HepG2 (cell line): ENCODE measurements around the gene MT1M. TPM values are rescaled to one million over a fixed set of nuclear protein-coding genes. Genes with fewer than 3 reads are reported as not detected.

ENCODE experiments used
- ARHGAP35 ChIP-seq: sonication (generic); formaldehyde crosslinking; IDR thresholded peaks from 2 replicates; pipeline ENCODE4 v1.9.0; 2022; ENCODE audit warnings: mild to moderate bottlenecking, inconsistent platforms, moderate library complexity, missing genetic modification reagents, borderline replicate concordance
- ATF7 ChIP-seq, 2 experiments: fragments of 450-650 bp in 1 of 2; sonication (generic) in 1 of 2; formaldehyde crosslinking in 1 of 2; IDR thresholded peaks; 2 replicates each; pipeline versions ENCODE4 v1.4.0 to v1.6.1; 2016 to 2020; ENCODE audit warnings: antibody characterized with exemption in 1 of 2, mild to moderate bottlenecking in 1 of 2, missing genetic modification reagents in 1 of 2
- ATF7-NPFF ChIP-seq: sonication (generic); formaldehyde crosslinking; IDR thresholded peaks from 2 replicates; pipeline ENCODE4 v1.8.1; 2023; ENCODE audit warnings: mild to moderate bottlenecking, low read depth, missing genetic modification reagents, moderate library complexity
- E2F2 ChIP-seq: sonication (generic); formaldehyde crosslinking; IDR thresholded peaks from 2 replicates; pipeline ENCODE4 v1.4.0; 2020; ENCODE audit warnings: missing genetic modification reagents, borderline replicate concordance
- EHMT2 ChIP-seq: fragments of 200-600 bp; sonication (generic); IDR thresholded peaks from 2 replicates; pipeline ENCODE4 v1.7.0; 2017; ENCODE audit warnings: antibody characterized with exemption, low read depth, low read length, borderline replicate concordance
- FOXO1 ChIP-seq: sonication (generic); formaldehyde crosslinking; IDR thresholded peaks from 2 replicates; pipeline ENCODE4 v1.4.0; 2020; ENCODE audit warnings: missing genetic modification reagents
- PATZ1 ChIP-seq: sonication (generic); formaldehyde crosslinking; IDR thresholded peaks from 2 replicates; pipeline ENCODE4 v1.4.0; 2020; ENCODE audit warnings: missing genetic modification reagents
- PITX1 ChIP-seq: sonication (generic); formaldehyde crosslinking; IDR thresholded peaks from 2 replicates; pipeline ENCODE4 v1.5.1; 2020; ENCODE audit warnings: mild to moderate bottlenecking, missing genetic modification reagents
- POGZ ChIP-seq: sonication (generic); formaldehyde crosslinking; IDR thresholded peaks from 2 replicates; pipeline ENCODE4 v1.4.0; 2020; ENCODE audit warnings: mild to moderate bottlenecking, missing genetic modification reagents
- RXRA ChIP-seq: sonication (generic); formaldehyde crosslinking; IDR thresholded peaks from 2 replicates; pipeline ENCODE4 v1.5.1; 2020; ENCODE audit warnings: missing genetic modification reagents
- TERF1 ChIP-seq: sonication (generic); formaldehyde crosslinking; IDR thresholded peaks from 2 replicates; pipeline ENCODE4 v1.8.0; 2022; ENCODE audit warnings: mild to moderate bottlenecking, missing genetic modification reagents, moderate library complexity
- USF2 ChIP-seq, 2 experiments: sonication (generic) in 1 of 2; formaldehyde crosslinking in 1 of 2; IDR thresholded peaks; 2 replicates each; pipeline versions ENCODE4 v1.5.1 to v1.6.1; 2011 to 2020; ENCODE audit warnings: borderline replicate concordance in 1 of 2, low read depth in 1 of 2, low read length in 1 of 2, mild to moderate bottlenecking in 1 of 2, missing genetic modification reagents in 1 of 2, moderate library complexity in 1 of 2
- ZNF101 ChIP-seq: sonication (generic); formaldehyde crosslinking; IDR thresholded peaks from 2 replicates; pipeline ENCODE4 v1.4.0; 2020; ENCODE audit warnings: mild to moderate bottlenecking, low read depth, missing genetic modification reagents, borderline replicate concordance
- ZNF326 ChIP-seq: sonication (generic); formaldehyde crosslinking; IDR thresholded peaks from 2 replicates; pipeline ENCODE4 v1.4.0; 2020; ENCODE audit warnings: missing genetic modification reagents, borderline replicate concordance
- ZNF749 ChIP-seq: sonication (generic); formaldehyde crosslinking; IDR thresholded peaks from 2 replicates; pipeline ENCODE4 v1.8.0; 2022; ENCODE audit warnings: mild to moderate bottlenecking, missing genetic modification reagents, moderate library complexity, borderline replicate concordance
- ZXDC ChIP-seq: sonication (generic); formaldehyde crosslinking; IDR thresholded peaks from 2 replicates; pipeline ENCODE4 v1.5.0; 2020; ENCODE audit warnings: mild to moderate bottlenecking, missing genetic modification reagents
- polyA plus RNA-seq, 8 experiments: library from polyadenylated mRNA; depleted of rRNA in 3 of 8; stranded (reverse) in 7 of 8; unstranded in 1 of 8; fragments of >200 nt; fragmentation: Illumina TruSeq in 4 of 8; extraction: Trizol in 4 of 8; gene quantifications; 2 replicates each; pipeline versions ENCODE4 v1.2.1 to v1.2.3, GENCODE V29; 2011 to 2016; ENCODE audit warnings: low read depth in 4 of 8, missing spikeins in 1 of 8, mixed read lengths in 1 of 8; ENCODE audit not compliant: insufficient read depth in 1 of 8
- total RNA-seq, 5 experiments: library from RNA; depleted of rRNA; stranded (reverse); fragments of >200 nt; fragmentation: Illumina TruSeq; extraction: Trizol; gene quantifications; 2 replicates each; pipeline ENCODE4 v1.2.3, GENCODE V29; 2016; ENCODE audit warnings: low read depth in 1 of 5

The MT1M gene
- total and polyA plus RNA-seq, 2 of the 13 experiments (the other 11 are each of a cell fraction or from before 2014, with no cell fraction given), result 4.6 TPM; not detected in 1

GRCh38 chr16:56637814-56638750 lies 5.6 kb downstream of the MT1M start, which contains the start of gene MT1A (continued):
- TF ChIP-seq ZXDC (CRISPR knock-in tag) (no peak), PITX1 (peak; percentile 47; the same call in 1 of the 2 replicates), RXRA (CRISPR knock-in tag) (0 out of 2 replicates have a peak, but pooled peaks have one; percentile 21), ATF7-NPFF (no peak), ZNF326 (CRISPR knock-in tag) (no peak), ZNF101 (CRISPR knock-in tag) (no peak), E2F2 (CRISPR knock-in tag) (no peak), PATZ1 (peak; percentile 53), EHMT2 (no peak), TERF1 (CRISPR knock-in tag) (no peak), ARHGAP35 (CRISPR knock-in tag) (no peak), ATF7 (IDR thresholded peaks at IDR 0.05) (no peak), ATF7 (CRISPR knock-in tag; IDR thresholded peaks at IDR 0.05) (peak; percentile 11; the same call in 1 of the 2 replicates), ZNF749 (CRISPR knock-in tag) (no peak), FOXO1 (no peak), USF2 (IDR thresholded peaks at IDR 0.05; ENCODE audit: low read depth, low read length) (no peak), USF2 (CRISPR knock-in tag; IDR thresholded peaks at IDR 0.05; ENCODE audit: borderline replicate concordance) (no peak), POGZ (CRISPR knock-in tag) (peak; percentile 57; the same call in 1 of the 2 replicates)
- TF ChIP-seq, all 625 proteins: peak for 66
